GM18505 (cell line): ENCODE data around the gene RASSF4.

Source experiments
- ATAC-seq: cut with Tn5 transposase; IDR thresholded peaks from one replicate; pipeline ENCODE4 v1.9.1; 2021; ENCODE audit not compliant: unreplicated experiment
- POLR2A ChIP-seq: IDR thresholded peaks from 4 replicates; pipeline ENCODE4 v1.6.1; 2011; ENCODE audit warnings: borderline replicate concordance; ENCODE audit not compliant: insufficient read depth, insufficient read length; ENCODE audit errors: extremely low read depth

Gene RASSF4

GRCh38 chr10:44991571-44991970 lies 32.0 kb downstream of the RASSF4 start:
- ATAC-seq = no peak
- TF ChIP-seq POLR2A = no peak

GRCh38 chr10:44992070-44992731 lies 32.6 kb downstream of the RASSF4 start:
- no peak for TF ChIP-seq POLR2A
- ATAC-seq = no peak

DNA sequence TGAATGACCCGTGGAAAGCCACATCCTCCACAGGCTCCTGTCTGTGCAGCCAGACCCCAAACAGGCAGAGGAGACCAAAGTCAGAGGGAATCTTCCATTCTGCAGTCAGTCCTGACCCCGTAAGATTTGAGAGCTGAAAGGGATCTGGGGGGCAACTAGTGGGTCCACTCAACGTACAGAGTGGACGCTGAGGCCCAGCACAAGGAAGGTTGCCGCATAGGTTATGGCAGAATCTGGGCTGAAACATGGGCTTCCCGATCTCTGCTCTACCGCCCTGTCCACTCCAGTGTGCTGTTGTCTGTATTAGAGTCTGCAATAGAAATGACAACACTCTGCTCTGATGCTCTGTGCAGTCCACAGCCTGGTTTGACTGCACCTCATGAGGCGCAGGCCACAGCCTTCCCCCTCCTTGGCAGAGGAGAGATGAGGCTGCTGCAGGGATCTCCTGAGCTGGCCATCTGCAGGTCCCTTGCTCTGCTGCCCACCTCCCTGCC lies 33.2 kb downstream of the RASSF4 start:
- ATAC-seq = no peak
- no peak for TF ChIP-seq POLR2A

GRCh38 chr10:44993226-44993921 lies 33.8 kb downstream of the RASSF4 start:
- no peak for ATAC-seq
- no peak for TF ChIP-seq POLR2A

DNA sequence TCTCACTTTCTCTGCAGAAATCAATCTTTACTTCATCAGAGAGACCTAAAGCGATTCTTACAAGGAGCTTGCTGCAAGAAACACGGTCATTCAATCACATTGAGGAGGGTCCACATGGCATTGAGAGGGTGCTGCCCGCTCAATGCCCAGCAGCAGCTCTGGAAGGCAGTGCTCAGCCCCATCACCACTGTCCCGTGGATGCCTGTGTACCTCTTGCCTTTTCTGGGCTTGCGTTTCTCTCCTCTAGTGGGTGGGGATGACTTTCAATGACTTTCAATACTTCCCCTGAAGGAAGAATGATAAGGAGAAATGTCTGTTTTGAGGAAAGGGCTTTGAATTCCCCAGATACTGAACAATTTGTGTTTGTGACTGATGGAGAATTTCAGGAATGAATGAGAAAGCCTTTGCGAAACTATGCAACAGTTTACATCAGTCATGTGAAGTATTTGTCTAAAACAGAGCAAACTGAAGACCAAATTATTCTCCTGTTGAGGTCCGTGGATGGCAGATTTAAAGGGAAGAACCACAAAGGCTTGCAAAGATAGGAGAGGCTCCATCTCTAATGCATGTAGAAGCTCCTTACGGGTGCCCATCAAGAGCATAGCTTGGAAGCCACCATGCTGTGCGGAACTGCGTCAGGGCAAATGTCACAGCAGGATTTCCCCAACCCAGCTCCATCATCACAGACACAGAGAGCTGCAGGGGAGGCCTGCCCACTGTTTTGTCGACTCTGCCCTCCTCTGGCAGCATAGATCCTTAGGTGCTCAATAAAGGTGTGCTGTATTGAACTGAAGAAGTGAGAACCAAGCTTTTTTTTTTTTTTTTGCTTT lies 34.5 kb downstream of the RASSF4 start:
- no peak for ATAC-seq
- no peak for TF ChIP-seq POLR2A

DNA sequence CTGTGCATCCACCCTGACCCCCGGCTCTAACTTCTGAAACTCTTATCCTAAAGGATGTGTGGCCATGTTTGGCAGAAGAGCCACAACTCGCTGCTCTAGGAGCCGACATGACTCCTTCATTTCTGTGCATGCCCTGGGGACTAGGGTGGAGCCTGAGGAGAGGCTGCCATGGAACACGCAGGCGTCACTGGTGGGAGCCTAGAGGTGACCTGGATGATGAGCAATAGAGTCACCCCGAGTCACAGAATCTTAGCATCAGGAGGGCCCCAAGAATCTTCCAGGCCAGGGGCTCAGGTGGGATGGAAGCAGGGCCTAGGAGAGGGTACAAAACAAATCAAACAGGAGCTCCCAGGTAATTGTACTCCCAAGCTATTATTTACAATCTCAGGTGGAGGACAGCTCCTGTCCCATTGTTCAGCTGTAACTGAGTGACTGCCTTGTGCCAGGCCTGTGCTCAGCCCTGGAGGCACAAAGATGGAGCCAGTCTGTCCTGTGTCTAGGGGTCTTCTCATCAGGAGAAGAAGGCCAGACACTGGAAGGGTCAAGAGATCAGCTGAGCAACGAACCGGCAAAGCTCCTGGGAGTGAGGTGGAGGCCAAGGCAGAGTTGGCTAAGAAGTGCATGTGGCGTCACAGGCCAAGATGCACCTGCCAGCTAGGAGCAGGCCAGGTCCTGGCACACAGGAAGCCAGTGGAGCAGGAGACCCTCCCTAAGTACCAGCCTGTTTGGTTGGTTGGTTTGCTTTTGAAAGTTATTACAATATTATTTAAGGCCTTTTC lies 35.3 kb downstream of the RASSF4 start:
- no peak for TF ChIP-seq POLR2A
- ATAC-seq = no peak

DNA sequence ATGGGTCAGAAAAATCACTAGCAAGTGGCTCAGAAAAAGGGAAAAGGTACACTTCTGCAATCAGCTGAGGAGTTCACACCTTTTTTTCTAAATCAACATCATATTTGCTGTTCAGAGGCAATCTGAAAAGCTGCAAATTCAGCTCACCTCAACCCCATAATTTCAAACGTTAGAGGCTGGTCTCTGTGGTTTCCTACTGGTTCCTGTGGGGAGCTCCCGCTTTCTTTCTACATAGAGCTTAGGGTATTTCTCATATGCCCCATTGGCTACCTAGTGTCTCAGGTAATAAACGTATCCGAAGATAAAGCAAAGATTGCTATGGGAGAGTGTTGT lies 35.9 kb downstream of the RASSF4 start:
- TF ChIP-seq POLR2A = no peak
- no peak for ATAC-seq

- no peak for ATAC-seq
- TF ChIP-seq POLR2A = no peak
Observed at GRCh38 chr10:44995914-44996669, 36.5 kb downstream of the RASSF4 start.

DNA sequence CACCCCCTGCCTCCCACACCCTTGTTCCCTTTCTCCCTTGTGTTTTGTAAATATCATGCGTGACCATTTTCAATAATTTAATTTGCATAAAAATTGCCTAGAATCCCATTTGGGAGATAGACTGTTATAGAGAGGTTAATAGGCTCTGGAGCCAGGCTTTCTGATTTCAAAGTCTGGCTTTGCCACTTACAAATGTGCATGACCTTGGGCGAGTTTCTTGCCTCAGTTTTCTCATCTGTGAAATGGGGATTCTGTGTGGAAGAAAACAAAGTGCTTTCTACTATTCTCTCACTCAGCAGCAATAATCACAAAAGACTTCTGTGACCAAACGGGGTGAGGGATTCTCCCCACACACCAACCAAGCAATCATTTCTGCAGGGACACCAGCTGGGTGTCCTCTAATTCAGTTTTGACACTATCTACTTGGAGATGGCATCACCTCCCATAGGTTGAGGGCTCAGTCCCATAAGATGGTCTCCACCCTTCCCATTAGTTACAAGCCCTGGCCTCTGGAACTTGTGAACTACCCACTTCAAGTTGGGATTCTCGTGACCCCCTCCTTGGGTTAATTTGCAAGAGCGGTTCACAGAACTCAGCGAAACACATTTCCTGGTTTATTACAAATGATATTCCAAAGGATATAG lies 37.6 kb downstream of the RASSF4 start:
- no peak for ATAC-seq
- TF ChIP-seq POLR2A = no peak

DNA sequence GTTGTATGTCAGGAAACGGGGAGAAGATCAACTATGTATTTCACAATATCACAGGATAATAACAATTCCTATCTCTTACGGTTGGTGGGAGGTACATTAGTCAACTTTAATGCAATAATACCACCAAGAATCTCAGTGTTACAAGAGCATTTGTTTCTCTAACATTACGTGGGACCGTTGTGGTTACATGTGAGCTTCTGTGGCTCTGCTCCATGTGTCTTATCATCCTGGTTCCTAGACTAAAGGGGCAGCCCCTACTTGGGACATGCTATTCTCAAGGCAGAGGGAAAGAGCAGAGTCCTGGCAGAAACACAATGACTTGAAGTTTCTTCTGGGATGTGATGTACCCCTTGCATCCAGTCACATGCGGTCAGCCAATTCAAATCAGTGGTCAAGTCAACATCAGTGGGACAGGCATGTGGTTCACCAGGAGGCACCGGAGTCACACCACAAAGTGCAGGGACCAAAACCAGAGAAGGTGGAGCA lies 38.6 kb downstream of the RASSF4 start:
- no peak for ATAC-seq
- no peak for TF ChIP-seq POLR2A

DNA sequence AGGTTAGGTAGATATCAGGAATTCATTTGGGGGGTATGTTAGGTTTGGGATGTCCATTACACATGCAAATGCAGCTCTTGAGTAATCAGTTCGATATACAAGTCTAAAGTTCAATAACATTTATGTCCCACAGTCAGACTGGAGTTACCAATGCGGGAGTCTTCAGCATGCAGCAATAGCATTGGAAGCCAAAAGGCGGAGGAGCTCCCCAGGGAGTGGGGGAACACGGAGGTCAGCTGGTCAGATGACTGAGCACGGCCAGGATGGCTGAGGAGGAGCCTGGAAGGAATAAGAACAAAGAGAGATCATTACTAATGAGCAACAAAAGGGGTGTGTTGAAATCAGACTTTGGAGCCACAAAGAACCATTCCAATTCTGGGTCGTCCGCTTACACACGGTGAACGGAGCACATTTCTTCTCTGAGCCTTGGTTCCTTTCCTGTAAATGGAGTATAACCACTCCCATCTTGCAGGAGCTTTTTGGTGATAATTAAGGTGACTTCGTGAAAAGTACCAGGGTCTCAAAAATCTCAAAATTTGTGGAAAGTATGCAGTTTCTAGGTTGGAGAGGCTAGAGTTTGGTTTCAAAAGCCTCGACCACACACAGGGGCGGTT lies 40.6 kb downstream of the RASSF4 start:
- no peak for TF ChIP-seq POLR2A
- no peak for ATAC-seq
